Measurements from ENCODE around the gene RNF222.

DNA sequence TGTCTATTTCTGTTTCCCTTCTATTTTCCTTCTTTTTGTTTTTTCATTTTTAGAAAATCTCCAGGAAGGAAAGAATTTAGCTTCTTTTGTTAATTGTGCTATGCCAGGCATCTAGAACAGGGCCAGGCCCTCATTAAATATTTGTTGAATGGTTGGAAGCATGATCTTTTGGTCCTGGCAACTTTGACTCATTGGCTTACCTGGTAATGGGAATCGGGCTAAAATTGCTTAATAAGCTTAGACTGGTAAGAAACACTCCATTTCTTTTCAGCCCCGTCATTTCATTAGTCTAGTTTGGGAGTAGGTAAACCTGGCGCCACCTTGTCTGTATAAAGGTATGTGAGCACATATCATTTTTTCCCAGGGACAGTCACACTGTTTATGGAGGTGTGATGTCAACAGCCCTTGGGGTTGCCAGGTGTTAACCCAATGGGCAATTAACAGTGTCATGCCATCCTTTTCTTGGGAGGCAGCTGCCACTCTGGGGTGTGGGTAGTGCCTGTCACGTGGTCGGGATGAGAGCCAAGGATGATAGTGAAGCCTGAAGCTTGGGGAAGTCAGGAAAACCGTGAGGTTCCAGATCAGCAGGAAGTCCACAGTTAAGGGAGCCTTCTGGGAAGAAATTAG, 28.6 kb upstream of the RNF222 start:
- TF ChIP-seq SUZ12 (IDR thresholded peaks at IDR 0.05; ENCODE audit: extremely low read depth, insufficient read depth, insufficient read length), result no peak
- no peak for TF ChIP-seq YY1 (IDR thresholded peaks at IDR 0.05; ENCODE audit: insufficient read depth, insufficient read length)

Measured in NT2/D1 (cell line).